Measurements from ENCODE around the gene VSIG10. TPM values are rescaled to one million over a fixed set of nuclear protein-coding genes. Genes with fewer than 3 reads are reported as not detected.
"Not testable (repeated sequence)": the region's sequence is repeated elsewhere in the genome, so short reads cannot be mapped to it uniquely, and the experiment has no call there.

VSIG10 gene, protein sequence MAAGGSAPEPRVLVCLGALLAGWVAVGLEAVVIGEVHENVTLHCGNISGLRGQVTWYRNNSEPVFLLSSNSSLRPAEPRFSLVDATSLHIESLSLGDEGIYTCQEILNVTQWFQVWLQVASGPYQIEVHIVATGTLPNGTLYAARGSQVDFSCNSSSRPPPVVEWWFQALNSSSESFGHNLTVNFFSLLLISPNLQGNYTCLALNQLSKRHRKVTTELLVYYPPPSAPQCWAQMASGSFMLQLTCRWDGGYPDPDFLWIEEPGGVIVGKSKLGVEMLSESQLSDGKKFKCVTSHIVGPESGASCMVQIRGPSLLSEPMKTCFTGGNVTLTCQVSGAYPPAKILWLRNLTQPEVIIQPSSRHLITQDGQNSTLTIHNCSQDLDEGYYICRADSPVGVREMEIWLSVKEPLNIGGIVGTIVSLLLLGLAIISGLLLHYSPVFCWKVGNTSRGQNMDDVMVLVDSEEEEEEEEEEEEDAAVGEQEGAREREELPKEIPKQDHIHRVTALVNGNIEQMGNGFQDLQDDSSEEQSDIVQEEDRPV
- polyA plus RNA-seq (ENCODE audit: insufficient read length), result 12.0 TPM

GRCh38 chr12:118103601-118104382, at the start of gene VSIG10:
VSIG10 (minus strand) TSS chr12:118104011; CDS start chr12:118103671, 340 bp downstream.
- DNase-seq, result peak; percentile 50

DNA sequence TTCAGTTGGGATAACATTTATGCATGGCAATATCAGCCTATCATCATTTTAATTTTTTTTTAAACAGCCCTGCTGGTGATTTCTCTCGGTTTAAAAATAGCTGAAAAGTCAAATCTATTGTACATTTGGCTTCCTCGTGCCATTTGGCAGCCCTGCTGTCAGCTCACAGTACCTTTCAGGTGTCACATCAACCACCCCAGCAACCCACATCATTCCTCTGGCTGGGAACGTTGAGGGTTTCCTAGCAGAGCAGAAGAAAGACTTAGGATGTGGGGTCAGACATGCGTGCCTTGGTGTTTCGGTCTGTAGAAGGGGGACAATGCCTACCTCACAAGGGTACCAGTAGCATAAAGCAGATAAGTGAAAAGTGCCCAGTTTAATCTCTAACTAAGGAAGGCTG, 47.9 kb upstream of the VSIG10 start:
- no peak for DNase-seq

GRCh38 chr12:118150625-118151024, 46.8 kb upstream of the VSIG10 start:
- no peak for DNase-seq

DNA sequence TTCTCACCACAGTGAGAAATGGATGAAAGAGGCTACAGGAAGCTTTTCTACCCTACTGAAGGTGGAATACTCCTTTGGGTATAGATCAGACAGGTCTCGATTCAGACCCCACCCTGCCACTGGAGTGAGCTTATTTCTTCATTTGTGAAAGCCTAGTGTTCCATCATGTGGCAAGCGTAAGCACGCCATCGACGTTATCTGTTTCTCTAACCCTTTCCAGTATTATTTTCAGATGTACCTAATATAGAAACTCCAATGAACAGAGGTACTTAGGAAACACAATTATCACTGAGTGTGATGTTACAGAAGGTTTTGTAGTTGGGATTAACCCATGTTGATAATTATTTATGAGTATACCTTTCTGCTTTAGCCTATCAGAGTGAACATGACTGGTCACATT, 44.5 kb upstream of the VSIG10 start:
- DNase-seq, result no peak

- no peak for DNase-seq
Measured at GRCh38 chr12:118145798-118146156, 42.0 kb upstream of the VSIG10 start.

GRCh38 chr12:118145113-118145797, 41.4 kb upstream of the VSIG10 start:
- DNase-seq, result no peak

DNA sequence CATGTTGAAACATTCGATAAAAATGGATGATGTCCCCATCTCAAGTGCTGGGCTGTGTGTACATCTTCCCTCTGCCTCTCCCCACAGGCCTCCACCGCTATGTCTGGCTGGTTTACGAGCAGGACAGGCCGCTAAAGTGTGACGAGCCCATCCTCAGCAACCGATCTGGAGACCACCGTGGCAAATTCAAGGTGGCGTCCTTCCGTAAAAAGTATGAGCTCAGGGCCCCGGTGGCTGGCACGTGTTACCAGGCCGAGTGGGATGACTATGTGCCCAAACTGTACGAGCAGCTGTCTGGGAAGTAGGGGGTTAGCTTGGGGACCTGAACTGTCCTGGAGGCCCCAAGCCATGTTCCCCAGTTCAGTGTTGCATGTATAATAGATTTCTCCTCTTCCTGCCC, 40.7 kb upstream of the VSIG10 start:
- no peak for DNase-seq

- DNase-seq, result no peak
Measured at GRCh38 chr12:118140825-118141224, 37.0 kb upstream of the VSIG10 start.

DNA sequence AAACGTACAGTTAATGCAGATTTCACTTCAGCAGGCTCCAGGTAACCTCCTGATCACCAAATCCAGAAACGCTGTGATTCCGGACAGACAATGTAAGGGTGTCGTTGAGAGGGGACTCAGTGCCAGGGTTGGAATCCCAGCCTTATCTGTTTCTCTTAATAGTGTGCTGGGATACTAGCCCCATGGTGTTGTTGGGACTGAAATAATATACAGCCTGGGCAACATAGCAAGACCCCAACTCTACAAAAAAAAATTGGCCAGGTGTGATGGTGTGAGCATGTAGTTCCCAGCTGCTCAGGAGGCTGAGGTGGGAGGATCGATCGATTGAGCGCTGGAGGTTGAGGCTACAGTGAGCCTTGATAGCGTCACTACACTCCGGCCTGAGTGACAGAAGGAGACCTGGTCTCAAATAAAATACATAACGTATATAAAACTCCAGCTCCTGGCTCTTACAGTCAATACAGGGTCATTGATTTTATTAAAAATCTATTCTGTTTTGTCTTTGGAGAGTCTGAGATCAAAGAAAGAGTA, 33.4 kb upstream of the VSIG10 start:
- no peak for DNase-seq

DNA sequence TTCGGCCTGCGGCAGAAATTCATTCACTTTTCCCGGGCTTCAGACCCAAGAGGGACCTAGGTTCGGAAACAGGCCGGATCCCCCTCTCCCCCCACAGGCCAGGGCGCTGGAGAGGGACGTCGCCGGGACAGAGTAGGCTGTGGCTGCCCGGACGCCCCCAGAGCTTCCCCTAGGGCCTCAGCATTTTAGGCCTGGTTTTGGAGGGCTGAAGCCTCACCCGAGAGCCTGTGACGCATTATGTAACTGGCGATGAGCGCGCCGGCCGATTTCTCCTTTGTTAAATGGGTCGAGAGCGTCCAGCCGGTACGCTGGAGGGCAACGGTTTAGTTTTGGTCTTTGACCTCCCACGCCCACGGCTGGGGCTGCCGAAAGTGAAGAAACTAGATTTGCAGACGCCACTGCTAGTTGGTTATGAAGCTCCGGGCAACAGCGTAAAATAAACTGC, 32.8 kb upstream of the VSIG10 start:
- peak; percentile 34 for DNase-seq

- peak; percentile 93 for DNase-seq
Measured at GRCh38 chr12:118135788-118136558, 32.2 kb upstream of the VSIG10 start, which contains the start of gene PEBP1. PEBP1 (plus strand) TSS chr12:118136124; CDS start chr12:118136210, 86 bp downstream.

- not testable (repeated sequence) for DNase-seq
Measured at GRCh38 chr12:118129436-118129835, 25.6 kb upstream of the VSIG10 start.

DNA sequence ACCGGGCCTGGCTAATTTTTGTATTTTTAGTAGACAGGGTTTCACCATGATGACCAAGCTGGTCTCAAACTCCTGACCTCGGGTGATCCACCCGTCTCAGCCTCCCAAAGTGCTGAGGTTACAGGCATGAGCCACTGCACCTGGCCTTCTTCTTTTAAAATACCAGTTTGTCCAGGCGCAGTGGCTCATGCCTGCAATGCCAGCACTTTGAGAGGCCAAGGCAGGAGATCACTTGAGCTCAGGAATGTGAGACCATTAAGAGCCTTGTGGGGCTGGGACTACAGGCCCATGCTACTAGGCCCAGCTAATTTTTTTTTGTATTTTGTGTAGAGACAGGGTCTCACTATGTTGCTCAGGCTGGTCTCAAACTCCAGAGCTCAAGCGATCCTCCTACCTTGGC, 24.1 kb upstream of the VSIG10 start:
- no peak for DNase-seq

DNA sequence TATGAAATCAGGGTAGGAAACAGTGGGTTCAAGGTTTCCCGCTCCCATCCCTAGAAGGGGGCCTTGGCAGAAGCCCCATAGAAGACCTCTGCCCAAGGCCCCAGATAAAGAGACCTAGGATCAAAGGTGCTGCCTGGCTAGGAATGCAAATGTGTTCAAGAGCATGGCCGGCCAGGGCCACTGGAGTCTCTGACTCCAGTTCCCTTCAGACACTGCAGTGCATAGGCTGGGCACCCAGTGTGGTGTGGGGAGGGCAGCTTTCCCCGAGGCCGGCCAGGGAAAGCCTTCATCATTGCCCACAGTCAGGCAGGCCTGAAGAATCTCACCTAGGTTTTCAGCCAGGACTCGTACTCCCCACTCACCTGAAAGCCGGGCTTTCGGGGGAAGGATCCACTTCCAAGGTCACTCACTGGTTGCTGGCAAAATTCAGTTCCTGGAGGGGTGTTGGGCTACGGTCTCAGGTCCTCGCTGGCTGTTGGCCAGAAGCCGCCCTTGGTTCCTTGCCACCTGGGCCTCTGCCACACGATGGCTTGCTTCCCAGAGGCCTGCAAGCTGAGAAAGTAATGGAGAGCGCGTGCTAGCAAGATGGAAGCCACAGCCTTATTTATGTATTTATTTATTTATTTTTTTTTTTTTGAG, 22.4 kb upstream of the VSIG10 start:
- DNase-seq, result no peak

GRCh38 chr12:118125743-118126118, 21.9 kb upstream of the VSIG10 start:
- DNase-seq, result no peak

DNA sequence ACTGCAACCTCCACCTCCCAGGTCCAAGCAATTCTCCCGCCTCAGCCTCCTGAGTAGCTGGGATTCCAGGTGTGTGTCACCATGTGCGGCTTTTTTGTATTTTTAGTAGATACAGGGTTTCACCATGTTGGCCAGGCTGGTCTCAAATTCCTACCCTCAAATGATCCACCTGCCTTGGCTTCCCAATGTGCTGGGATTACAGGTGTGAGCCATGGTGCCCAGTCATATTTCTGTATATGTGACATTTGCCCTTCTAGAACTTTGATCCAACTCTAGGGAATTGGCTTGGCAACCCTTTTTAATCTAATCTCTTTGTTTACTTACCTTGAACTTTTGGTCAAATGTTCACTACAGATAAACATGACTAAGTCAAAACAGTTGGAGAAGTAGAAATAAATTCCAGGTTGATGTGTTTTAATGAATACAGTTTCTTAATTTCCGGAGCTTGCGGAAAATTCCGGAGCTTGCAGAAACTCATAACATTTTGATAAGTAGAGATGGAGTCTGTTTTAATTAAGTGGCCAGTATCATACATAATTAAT, 20.6 kb upstream of the VSIG10 start:
- DNase-seq, result no peak

GRCh38 chr12:118122264-118122663, 18.5 kb upstream of the VSIG10 start:
- DNase-seq, result no peak

- DNase-seq, result peak; percentile 27
Measured at GRCh38 chr12:118120579-118121363, 17.0 kb upstream of the VSIG10 start.

DNA sequence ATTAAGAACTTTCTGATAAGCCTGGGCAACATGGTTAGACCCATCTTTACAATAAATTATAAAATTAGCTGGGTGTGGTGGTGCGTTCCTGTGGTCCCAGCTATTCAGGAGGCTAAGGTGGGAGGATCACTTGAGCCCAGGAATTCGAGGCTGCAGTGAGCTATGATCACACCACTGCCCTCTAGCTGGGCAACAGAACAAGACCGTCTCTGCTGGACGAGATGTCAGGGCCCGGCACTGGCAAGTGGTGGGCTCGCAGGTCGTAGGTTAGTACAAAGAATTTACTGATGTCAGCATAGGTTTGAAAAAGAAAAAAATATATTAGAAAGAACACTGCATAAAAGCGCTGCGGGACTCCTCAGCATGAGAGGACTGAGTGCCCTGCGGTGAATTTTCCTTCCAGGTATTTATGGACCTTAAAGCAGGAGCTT, 15.7 kb upstream of the VSIG10 start:
- no peak for DNase-seq

DNA sequence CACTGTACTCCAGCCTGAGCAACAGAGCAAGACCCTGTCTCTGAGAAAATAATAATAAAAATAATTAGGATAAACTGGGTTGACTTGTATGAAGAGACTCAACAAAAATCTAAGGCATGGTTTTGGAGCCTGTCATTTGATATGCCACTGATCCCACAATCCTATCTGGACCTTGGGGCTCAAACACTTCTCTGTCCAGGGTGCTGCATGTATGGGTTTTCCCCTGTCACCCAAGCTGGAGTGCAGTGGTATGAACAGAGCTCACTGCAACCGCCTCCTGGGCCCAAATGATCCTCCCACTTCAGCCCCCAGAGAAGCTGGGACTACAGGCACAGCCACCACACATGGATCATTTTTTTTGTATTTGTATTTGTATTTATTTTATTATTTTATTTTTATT, 5.3 kb upstream of the VSIG10 start:
- no peak for DNase-seq

Data from hindlimb muscle (tissue), 1 donor.